MM.1S (cell line): ENCODE measurements around the gene KIF21B.

ENCODE experiments used
- DNase-seq: peaks from one replicate; pipeline ENCODE4 v3.0.0-alpha.2; 2015
- H2AFZ ChIP-seq: fragments of 300-600 bp; sonication (generic); 2 replicates; pipeline ENCODE4 v1.6.0; 2016; ENCODE audit warnings: antibody characterized with exemption, low read length
- H3F3A ChIP-seq: fragments of 300-600 bp; sonication (generic); 2 replicates; pipeline ENCODE4 v1.6.1; 2016; ENCODE audit warnings: mild to moderate bottlenecking, antibody characterized with exemption, low read length, moderate library complexity, mixed read lengths; ENCODE audit not compliant: insufficient read depth
- H3K27ac ChIP-seq: fragments of 300-600 bp; sonication (generic); 2 replicates; pipeline ENCODE4 v1.5.1; 2016; ENCODE audit warnings: mild to moderate bottlenecking, low read length
- H3K27me3 ChIP-seq: fragments of 300-600 bp; sonication (generic); replicated peaks from 2 replicates; pipeline ENCODE4 v1.6.0; 2016; ENCODE audit warnings: low read length; ENCODE audit not compliant: insufficient read depth
- H3K36me3 ChIP-seq: fragments of 300-600 bp; sonication (generic); replicated peaks from 2 replicates; pipeline ENCODE4 v1.6.1; 2016; ENCODE audit warnings: mild to moderate bottlenecking, low read length, mixed read lengths; ENCODE audit not compliant: insufficient read depth
- H3K4me1 ChIP-seq: fragments of 300-600 bp; sonication (generic); 2 replicates; pipeline ENCODE4 v1.6.1; 2016; ENCODE audit warnings: low read length, mixed read lengths
- H3K4me2 ChIP-seq: fragments of 300-600 bp; sonication (generic); 2 replicates; pipeline ENCODE4 v1.6.0; 2016; ENCODE audit warnings: low read depth, low read length
- H3K4me3 ChIP-seq: fragments of 300-600 bp; sonication (generic); 2 replicates; pipeline ENCODE4 v1.5.1; 2016; ENCODE audit warnings: low read length, mixed read lengths
- H3K79me2 ChIP-seq: fragments of 300-600 bp; sonication (generic); 2 replicates; pipeline ENCODE4 v1.6.1; 2016; ENCODE audit warnings: mixed run types, low read length, mixed read lengths
- H3K9ac ChIP-seq: fragments of 300-600 bp; sonication (generic); 2 replicates; pipeline ENCODE4 v1.6.1; 2016; ENCODE audit warnings: low read length, mixed read lengths
- H3K9me2 ChIP-seq: fragments of 300-600 bp; sonication (generic); replicated peaks from 2 replicates; pipeline ENCODE4 v1.6.1; 2016; ENCODE audit warnings: mild to moderate bottlenecking, low read length, mixed read lengths; ENCODE audit not compliant: insufficient read depth
- H3K9me3 ChIP-seq: fragments of 300-600 bp; sonication (generic); replicated peaks from 2 replicates; pipeline ENCODE4 v1.6.1; 2016; ENCODE audit warnings: mild to moderate bottlenecking, low read length, mixed read lengths; ENCODE audit not compliant: insufficient read depth
- H4K20me1 ChIP-seq: fragments of 300-600 bp; sonication (generic); 2 replicates; pipeline ENCODE4 v1.6.1; 2016; ENCODE audit warnings: mild to moderate bottlenecking, low read length, moderate library complexity, mixed read lengths; ENCODE audit not compliant: insufficient read depth
- EZH2 ChIP-seq: fragments of 300-600 bp; sonication (generic); optimal IDR thresholded peaks from 2 replicates; pipeline ENCODE3; 2017; ENCODE audit warnings: low read depth, mild to moderate bottlenecking, antibody characterized with exemption, low read length, mixed read lengths
- EZH2phosphoT487 ChIP-seq: fragments of 300-600 bp; sonication (generic); IDR thresholded peaks from 2 replicates; pipeline ENCODE4 v1.6.1; 2018; ENCODE audit warnings: antibody characterized with exemption, low read length
- TF ChIP-seq, protein P1 (sequence below): fragments of 300-600 bp; sonication (generic); IDR thresholded peaks from 2 replicates; pipeline ENCODE4 v1.5.1; 2016; ENCODE audit warnings: antibody characterized with exemption, low read length, mixed read lengths

Gene KIF21B

DNA sequence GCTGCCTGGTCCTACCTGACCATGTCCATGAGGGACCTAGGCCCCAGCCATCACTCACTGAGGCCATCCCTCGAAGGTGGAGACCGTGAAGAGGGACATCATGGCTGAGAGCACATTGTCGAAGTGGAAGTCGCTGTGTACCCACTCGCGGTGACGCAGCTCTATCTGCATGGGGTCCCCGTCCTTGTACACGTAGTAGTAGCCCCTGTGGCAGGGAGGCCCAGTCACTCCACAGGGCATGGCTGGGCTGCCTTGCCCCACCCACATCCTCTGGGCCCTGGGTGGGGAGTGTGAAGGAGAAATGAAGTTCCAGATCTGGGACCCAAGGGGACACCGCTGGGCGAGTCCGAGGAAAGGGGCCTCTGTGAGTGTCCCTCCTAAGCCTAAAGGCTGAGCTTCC, 38.4 kb upstream of the KIF21B start:
- Histone ChIP-seq H3K4me2 (no peak overlapping the region), H3K4me1 (no peaks in the 10 kb centered on the region), H3K9me2 (no peaks in the 10 kb centered on the region), H2AFZ (no peak overlapping the region), H4K20me1 (no peaks in the 10 kb centered on the region), H3K4me3 (no peak overlapping the region), H3K27me3 (no peaks in the 10 kb centered on the region), H3K36me3 (no peaks in the 10 kb centered on the region), H3K79me2 (no peaks in the 10 kb centered on the region), H3F3A (no peaks in the 10 kb centered on the region), H3K27ac (no peak overlapping the region), H3K9me3 (no peaks in the 10 kb centered on the region), H3K9ac (no peak overlapping the region)
- no peak for TF ChIP-seq EZH2
- no peak for TF ChIP-seq EZH2phosphoT487
- TF ChIP-seq, protein P1, sequence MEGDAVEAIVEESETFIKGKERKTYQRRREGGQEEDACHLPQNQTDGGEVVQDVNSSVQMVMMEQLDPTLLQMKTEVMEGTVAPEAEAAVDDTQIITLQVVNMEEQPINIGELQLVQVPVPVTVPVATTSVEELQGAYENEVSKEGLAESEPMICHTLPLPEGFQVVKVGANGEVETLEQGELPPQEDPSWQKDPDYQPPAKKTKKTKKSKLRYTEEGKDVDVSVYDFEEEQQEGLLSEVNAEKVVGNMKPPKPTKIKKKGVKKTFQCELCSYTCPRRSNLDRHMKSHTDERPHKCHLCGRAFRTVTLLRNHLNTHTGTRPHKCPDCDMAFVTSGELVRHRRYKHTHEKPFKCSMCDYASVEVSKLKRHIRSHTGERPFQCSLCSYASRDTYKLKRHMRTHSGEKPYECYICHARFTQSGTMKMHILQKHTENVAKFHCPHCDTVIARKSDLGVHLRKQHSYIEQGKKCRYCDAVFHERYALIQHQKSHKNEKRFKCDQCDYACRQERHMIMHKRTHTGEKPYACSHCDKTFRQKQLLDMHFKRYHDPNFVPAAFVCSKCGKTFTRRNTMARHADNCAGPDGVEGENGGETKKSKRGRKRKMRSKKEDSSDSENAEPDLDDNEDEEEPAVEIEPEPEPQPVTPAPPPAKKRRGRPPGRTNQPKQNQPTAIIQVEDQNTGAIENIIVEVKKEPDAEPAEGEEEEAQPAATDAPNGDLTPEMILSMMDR, result no peak
- DNase-seq, result no peak

GRCh38 chr1:201061049-201061448, 37.5 kb upstream of the KIF21B start:
- Histone ChIP-seq H3K36me3 (no peaks in the 10 kb centered on the region), H2AFZ (no peak overlapping the region), H3K79me2 (no peaks in the 10 kb centered on the region), H3K4me3 (no peak overlapping the region), H3F3A (no peaks in the 10 kb centered on the region), H3K9ac (no peak overlapping the region), H3K9me2 (no peaks in the 10 kb centered on the region), H3K4me1 (no peaks in the 10 kb centered on the region), H3K27ac (no peak overlapping the region), H3K9me3 (no peaks in the 10 kb centered on the region), H3K27me3 (no peaks in the 10 kb centered on the region), H3K4me2 (no peak overlapping the region), H4K20me1 (no peaks in the 10 kb centered on the region)
- DNase-seq, result no peak
- TF ChIP-seq EZH2 (no peak), EZH2phosphoT487 (no peak)
- TF ChIP-seq, protein P1, result no peak

DNA sequence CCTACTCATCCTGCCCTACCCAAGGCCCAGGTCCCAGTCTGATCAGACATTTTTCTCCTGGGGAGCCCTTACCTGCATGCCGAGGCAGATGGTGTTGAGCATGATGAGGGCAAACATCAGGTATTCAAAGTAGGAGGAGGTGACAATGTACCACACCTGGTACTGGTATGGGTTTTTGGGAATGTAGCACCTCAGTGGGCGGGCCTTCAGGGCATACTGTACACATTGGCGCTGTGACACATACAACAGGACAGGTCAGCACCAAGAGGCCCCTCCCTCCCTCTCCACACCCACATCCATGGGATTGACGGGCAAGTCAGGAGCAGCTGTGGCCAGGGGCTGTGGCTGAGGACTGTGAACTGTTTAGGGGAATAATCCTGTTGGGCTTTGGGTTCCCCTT, 37.1 kb upstream of the KIF21B start:
- no peaks in the 10 kb centered on the region for H3K36me3 ChIP-seq
- no peaks in the 10 kb centered on the region for H3K9me2 ChIP-seq
- no peaks in the 10 kb centered on the region for H3F3A ChIP-seq
- no peaks in the 10 kb centered on the region for H3K27me3 ChIP-seq
- DNase-seq, result no peak
- TF ChIP-seq, protein P1, result no peak
- TF ChIP-seq EZH2phosphoT487 (no peak), EZH2 (no peak)
- no peaks in the 10 kb centered on the region for H3K4me1 ChIP-seq
- no peak overlapping the region for H2AFZ ChIP-seq
- H3K4me3 ChIP-seq, result no peak overlapping the region
- H3K9ac ChIP-seq, result no peak overlapping the region
- H4K20me1 ChIP-seq, result no peaks in the 10 kb centered on the region
- H3K79me2 ChIP-seq, result no peaks in the 10 kb centered on the region
- no peaks in the 10 kb centered on the region for H3K9me3 ChIP-seq
- H3K27ac ChIP-seq, result no peak overlapping the region
- H3K4me2 ChIP-seq, result no peak overlapping the region
